HEK293 (cell line): ENCODE data around the gene ZSCAN20.

Experiments
- ATF2 ChIP-seq: fragments of 450-650 bp; formaldehyde crosslinking; IDR thresholded peaks from 2 replicates; pipeline ENCODE4 v1.5.1; 2016; ENCODE audit warnings: missing biosample characterization, missing genetic modification characterization, low read depth
- GLI4 ChIP-seq: fragments of 450-650 bp; formaldehyde crosslinking; IDR thresholded peaks from 2 replicates; pipeline ENCODE4 v1.5.1; 2016; ENCODE audit warnings: missing biosample characterization, missing genetic modification characterization
- GLIS1 ChIP-seq: fragments of 450-650 bp; formaldehyde crosslinking; IDR thresholded peaks from 2 replicates; pipeline ENCODE4 v1.5.1; 2016; ENCODE audit warnings: missing biosample characterization, missing genetic modification characterization
- GLIS2 ChIP-seq: fragments of 450-650 bp; formaldehyde crosslinking; IDR thresholded peaks from 2 replicates; pipeline ENCODE4 v1.5.1; 2016; ENCODE audit warnings: missing biosample characterization, missing genetic modification characterization
- KLF8 ChIP-seq: fragments of 450-650 bp; formaldehyde crosslinking; IDR thresholded peaks from 2 replicates; pipeline ENCODE4 v1.5.1; 2016; ENCODE audit warnings: missing biosample characterization, missing genetic modification characterization
- PATZ1 ChIP-seq: fragments of 450-650 bp; formaldehyde crosslinking; IDR thresholded peaks from 2 replicates; pipeline ENCODE4 v1.5.1; 2016; ENCODE audit warnings: missing biosample characterization, missing genetic modification characterization
- SCRT2 ChIP-seq: fragments of 450-650 bp; formaldehyde crosslinking; IDR thresholded peaks from 2 replicates; pipeline ENCODE4 v1.5.1; 2016; ENCODE audit warnings: missing biosample characterization, missing genetic modification characterization
- SP7 ChIP-seq: fragments of 450-650 bp; formaldehyde crosslinking; IDR thresholded peaks from 2 replicates; pipeline ENCODE4 v1.5.1; 2016; ENCODE audit warnings: missing biosample characterization, missing genetic modification characterization
- ZBTB49 ChIP-seq: fragments of 450-650 bp; formaldehyde crosslinking; IDR thresholded peaks from 2 replicates; pipeline ENCODE4 v1.5.1; 2016; ENCODE audit warnings: missing biosample characterization, missing genetic modification characterization, low read depth
- ZNF133 ChIP-seq: fragments of 450-650 bp; formaldehyde crosslinking; IDR thresholded peaks from 2 replicates; pipeline ENCODE4 v1.5.1; 2016; ENCODE audit warnings: missing biosample characterization, missing genetic modification characterization
- ZNF184 ChIP-seq: fragments of 450-650 bp; IDR thresholded peaks from 2 replicates; pipeline ENCODE4 v1.5.1; 2018; ENCODE audit warnings: missing biosample characterization, mild to moderate bottlenecking, missing genetic modification characterization
- ZNF239 ChIP-seq: fragments of 450-650 bp; formaldehyde crosslinking; IDR thresholded peaks from 2 replicates; pipeline ENCODE4 v1.5.1; 2016; ENCODE audit warnings: missing biosample characterization, missing genetic modification characterization
- ZNF341 ChIP-seq: fragments of 450-650 bp; formaldehyde crosslinking; IDR thresholded peaks from 2 replicates; pipeline ENCODE4; 2016; ENCODE audit warnings: low read depth, missing biosample characterization, missing genetic modification characterization
- ZNF350 ChIP-seq: fragments of 450-650 bp; formaldehyde crosslinking; IDR thresholded peaks from 2 replicates; pipeline ENCODE4 v1.5.0; 2017; ENCODE audit warnings: missing biosample characterization, mild to moderate bottlenecking, missing genetic modification characterization
- ZNF354C ChIP-seq: fragments of 450-650 bp; formaldehyde crosslinking; IDR thresholded peaks from 2 replicates; pipeline ENCODE4 v1.5.1; 2016; ENCODE audit warnings: missing biosample characterization, missing genetic modification characterization, low read depth, borderline replicate concordance
- ZNF394 ChIP-seq: fragments of 450-650 bp; formaldehyde crosslinking; IDR thresholded peaks from 2 replicates; pipeline ENCODE4 v1.5.1; 2016; ENCODE audit warnings: missing biosample characterization, missing genetic modification characterization, mild to moderate bottlenecking, moderate library complexity, borderline replicate concordance
- ZNF416 ChIP-seq: fragments of 450-650 bp; formaldehyde crosslinking; IDR thresholded peaks from 2 replicates; pipeline ENCODE4 v1.5.1; 2016; ENCODE audit warnings: missing biosample characterization, missing genetic modification characterization
- ZNF501 ChIP-seq: fragments of 450-650 bp; formaldehyde crosslinking; IDR thresholded peaks from 2 replicates; pipeline ENCODE4 v1.5.1; 2016; ENCODE audit warnings: missing biosample characterization, missing genetic modification characterization
- ZNF521 ChIP-seq: fragments of 450-650 bp; formaldehyde crosslinking; IDR thresholded peaks from 2 replicates; pipeline ENCODE4 v1.5.1; 2017; ENCODE audit warnings: missing biosample characterization, mild to moderate bottlenecking, missing genetic modification characterization
- ZNF529 ChIP-seq: fragments of 450-650 bp; formaldehyde crosslinking; IDR thresholded peaks from 2 replicates; pipeline ENCODE4 v1.5.1; 2017; ENCODE audit warnings: missing genetic modification characterization, missing biosample characterization; ENCODE audit not compliant: insufficient replicate concordance
- ZNF561 ChIP-seq: fragments of 450-650 bp; IDR thresholded peaks from 2 replicates; pipeline ENCODE4 v1.5.1; 2018; ENCODE audit warnings: missing biosample characterization, missing genetic modification characterization, borderline replicate concordance
- ZNF596 ChIP-seq: fragments of 450-650 bp; IDR thresholded peaks from 2 replicates; pipeline ENCODE4 v1.5.0; 2018; ENCODE audit warnings: missing biosample characterization, mild to moderate bottlenecking, missing genetic modification characterization, moderate library complexity
- ZNF639 ChIP-seq: fragments of 450-650 bp; formaldehyde crosslinking; IDR thresholded peaks from 2 replicates; pipeline ENCODE4 v1.5.1; 2016; ENCODE audit warnings: missing biosample characterization, missing genetic modification characterization
- ZNF658 ChIP-seq: fragments of 450-650 bp; formaldehyde crosslinking; IDR thresholded peaks from 2 replicates; pipeline ENCODE4; 2016; ENCODE audit warnings: missing biosample characterization, missing genetic modification characterization
- ZNF660 ChIP-seq: fragments of 450-650 bp; IDR thresholded peaks from 2 replicates; pipeline ENCODE4 v1.5.1; 2018; ENCODE audit warnings: missing biosample characterization, mild to moderate bottlenecking, missing genetic modification characterization
- ZNF701 ChIP-seq: fragments of 450-650 bp; formaldehyde crosslinking; IDR thresholded peaks from 2 replicates; pipeline ENCODE4 v1.5.1; 2016; ENCODE audit warnings: missing biosample characterization, missing genetic modification characterization
- ZNF792 ChIP-seq: fragments of 450-650 bp; formaldehyde crosslinking; IDR thresholded peaks from 2 replicates; pipeline ENCODE4 v1.5.1; 2016; ENCODE audit warnings: missing biosample characterization, missing genetic modification characterization
- TF ChIP-seq, protein P1 (sequence below): fragments of 450-650 bp; formaldehyde crosslinking; IDR thresholded peaks from 2 replicates; pipeline ENCODE4 v1.5.1; 2016; ENCODE audit warnings: missing biosample characterization, missing genetic modification characterization
- TF ChIP-seq, protein P2 (sequence below): fragments of 450-650 bp; formaldehyde crosslinking; IDR thresholded peaks from 2 replicates; pipeline ENCODE4 v1.5.1; 2016; ENCODE audit warnings: missing biosample characterization, missing genetic modification characterization
- TF ChIP-seq, protein P3 (sequence below): fragments of 450-650 bp; formaldehyde crosslinking; IDR thresholded peaks from 2 replicates; pipeline ENCODE4 v1.5.1; 2017; ENCODE audit warnings: missing biosample characterization, mild to moderate bottlenecking, missing genetic modification characterization, moderate library complexity

ZSCAN20 gene

DNA sequence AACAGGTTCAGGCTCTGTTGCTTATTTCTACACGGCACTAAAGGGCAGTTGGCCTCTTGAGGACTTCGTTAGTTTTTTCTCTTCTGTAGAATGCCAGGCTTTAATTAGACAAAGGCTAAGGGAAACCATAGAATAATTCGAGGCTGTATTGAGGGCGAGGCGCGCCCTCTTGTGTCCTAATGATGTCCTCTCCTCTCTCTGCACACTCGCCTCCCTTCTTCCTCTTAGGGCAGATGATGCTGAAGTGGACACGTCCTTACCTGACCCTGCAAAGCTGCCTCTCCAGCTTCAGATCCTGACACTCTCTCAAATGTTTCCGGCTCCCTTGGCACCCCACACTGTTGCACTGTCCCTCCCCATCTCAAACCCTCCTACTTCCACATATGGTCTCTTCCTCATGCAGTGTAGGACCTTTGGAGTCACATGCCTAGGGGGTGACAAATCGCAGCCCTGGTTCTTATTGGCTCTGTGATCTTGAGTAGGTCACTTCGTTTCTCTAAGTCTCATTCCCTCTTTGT is 1.9 kb upstream of the ZSCAN20 start (continued):
- TF ChIP-seq ZBTB49 (tag by site-specific recombination) (no peak), ZNF394 (tag by site-specific recombination) (no peak), ATF2 (no peak), PATZ1 (tag by site-specific recombination) (no peak), SCRT2 (tag by site-specific recombination) (peak; percentile 77), ZNF416 (tag by site-specific recombination) (no peak), ZNF561 (tag by site-specific recombination) (no peak), SP7 (tag by site-specific recombination) (peak; percentile 46; the same call in 1 of the 2 replicates), ZNF529 (tag by site-specific recombination) (no peak), ZNF184 (tag by site-specific recombination) (no peak), ZNF639 (tag by site-specific recombination) (no peak), ZNF660 (tag by site-specific recombination) (peak; percentile 63; the same call in 1 of the 2 replicates), KLF8 (tag by site-specific recombination) (no peak), GLI4 (no peak), ZNF350 (no peak), GLIS1 (tag by site-specific recombination) (0 out of 2 replicates have a peak, but pooled peaks have one; percentile 6), ZNF596 (tag by site-specific recombination) (no peak), ZNF354C (no peak), GLIS2 (tag by site-specific recombination) (no peak), ZNF658 (tag by site-specific recombination) (no peak), ZNF521 (tag by site-specific recombination) (no peak), ZNF501 (no peak), ZNF792 (tag by site-specific recombination) (no peak), ZNF701 (tag by site-specific recombination) (no peak), ZNF341 (tag by site-specific recombination) (no peak), ZNF133 (tag by site-specific recombination) (no peak), ZNF239 (tag by site-specific recombination) (no peak)
- TF ChIP-seq, protein P1, sequence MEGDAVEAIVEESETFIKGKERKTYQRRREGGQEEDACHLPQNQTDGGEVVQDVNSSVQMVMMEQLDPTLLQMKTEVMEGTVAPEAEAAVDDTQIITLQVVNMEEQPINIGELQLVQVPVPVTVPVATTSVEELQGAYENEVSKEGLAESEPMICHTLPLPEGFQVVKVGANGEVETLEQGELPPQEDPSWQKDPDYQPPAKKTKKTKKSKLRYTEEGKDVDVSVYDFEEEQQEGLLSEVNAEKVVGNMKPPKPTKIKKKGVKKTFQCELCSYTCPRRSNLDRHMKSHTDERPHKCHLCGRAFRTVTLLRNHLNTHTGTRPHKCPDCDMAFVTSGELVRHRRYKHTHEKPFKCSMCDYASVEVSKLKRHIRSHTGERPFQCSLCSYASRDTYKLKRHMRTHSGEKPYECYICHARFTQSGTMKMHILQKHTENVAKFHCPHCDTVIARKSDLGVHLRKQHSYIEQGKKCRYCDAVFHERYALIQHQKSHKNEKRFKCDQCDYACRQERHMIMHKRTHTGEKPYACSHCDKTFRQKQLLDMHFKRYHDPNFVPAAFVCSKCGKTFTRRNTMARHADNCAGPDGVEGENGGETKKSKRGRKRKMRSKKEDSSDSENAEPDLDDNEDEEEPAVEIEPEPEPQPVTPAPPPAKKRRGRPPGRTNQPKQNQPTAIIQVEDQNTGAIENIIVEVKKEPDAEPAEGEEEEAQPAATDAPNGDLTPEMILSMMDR (tag by site-specific recombination) = peak; percentile 93
- TF ChIP-seq, protein P2, sequence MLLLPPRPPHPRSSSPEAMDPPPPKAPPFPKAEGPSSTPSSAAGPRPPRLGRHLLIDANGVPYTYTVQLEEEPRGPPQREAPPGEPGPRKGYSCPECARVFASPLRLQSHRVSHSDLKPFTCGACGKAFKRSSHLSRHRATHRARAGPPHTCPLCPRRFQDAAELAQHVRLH (tag by site-specific recombination) = no peak
- TF ChIP-seq, protein P3, sequence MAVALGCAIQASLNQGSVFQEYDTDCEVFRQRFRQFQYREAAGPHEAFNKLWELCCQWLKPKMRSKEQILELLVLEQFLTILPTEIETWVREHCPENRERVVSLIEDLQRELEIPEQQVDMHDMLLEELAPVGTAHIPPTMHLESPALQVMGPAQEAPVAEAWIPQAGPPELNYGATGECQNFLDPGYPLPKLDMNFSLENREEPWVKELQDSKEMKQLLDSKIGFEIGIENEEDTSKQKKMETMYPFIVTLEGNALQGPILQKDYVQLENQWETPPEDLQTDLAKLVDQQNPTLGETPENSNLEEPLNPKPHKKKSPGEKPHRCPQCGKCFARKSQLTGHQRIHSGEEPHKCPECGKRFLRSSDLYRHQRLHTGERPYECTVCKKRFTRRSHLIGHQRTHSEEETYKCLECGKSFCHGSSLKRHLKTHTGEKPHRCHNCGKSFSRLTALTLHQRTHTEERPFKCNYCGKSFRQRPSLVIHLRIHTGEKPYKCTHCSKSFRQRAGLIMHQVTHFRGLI = no peak
